GM23338 (cell line): ENCODE data around the gene VKORC1L1. TPM values are rescaled to one million over a fixed set of nuclear protein-coding genes. Genes with fewer than 3 reads are reported as not detected.

Experiments
- ATAC-seq: fragments of 200-7000 bp; cut with Tn5 transposase; 3 replicates; pipeline ENCODE4 v1.9.1; 2020
- DNase-seq: peaks from one replicate; pipeline ENCODE4 v3.0.0-alpha.2; 2015; ENCODE audit warnings: low spot score
- H2AFZ ChIP-seq: fragments of 200-600 bp; sonication (generic); 2 replicates; pipeline ENCODE4 v1.8.0; 2016; ENCODE audit warnings: antibody characterized with exemption, mild to moderate bottlenecking, moderate library complexity
- H3F3A ChIP-seq: fragments of 200-600 bp; sonication (generic); replicated peaks from 2 replicates; pipeline ENCODE4 v1.8.0; 2017; ENCODE audit warnings: antibody characterized with exemption, mixed run types, low read depth
- H3K27ac ChIP-seq: fragments of 200-600 bp; sonication (generic); 2 replicates; pipeline ENCODE4 v1.6.1; 2016; ENCODE audit warnings: low read depth
- H3K27me3 ChIP-seq: fragments of 200-600 bp; sonication (generic); 2 replicates; pipeline ENCODE4 v1.8.0; 2016; ENCODE audit warnings: mild to moderate bottlenecking, mixed run types, moderate library complexity; ENCODE audit not compliant: insufficient read depth
- H3K36me3 ChIP-seq: fragments of 200-600 bp; sonication (generic); 2 replicates; pipeline ENCODE4 v1.8.0; 2016; ENCODE audit warnings: mild to moderate bottlenecking; ENCODE audit not compliant: insufficient read depth
- H3K4me1 ChIP-seq: fragments of 200-600 bp; sonication (generic); 2 replicates; pipeline ENCODE4 v1.8.0; 2016; ENCODE audit warnings: mild to moderate bottlenecking, moderate library complexity; ENCODE audit not compliant: insufficient read depth
- H3K4me2 ChIP-seq: fragments of 200-600 bp; sonication (generic); 2 replicates; pipeline ENCODE4 v1.7.1; 2017; ENCODE audit warnings: mixed run types
- H3K4me3 ChIP-seq: fragments of 200-600 bp; sonication (generic); 2 replicates; pipeline ENCODE4 v1.6.1; 2016; ENCODE audit warnings: mixed run types
- H3K79me2 ChIP-seq: fragments of 200-600 bp; sonication (generic); replicated peaks from 2 replicates; pipeline ENCODE4 v1.8.0; 2017; ENCODE audit warnings: mild to moderate bottlenecking; ENCODE audit not compliant: insufficient read depth
- H3K9me2 ChIP-seq: fragments of 200-600 bp; sonication (generic); 2 replicates; pipeline ENCODE4 v1.8.0; 2017; ENCODE audit not compliant: insufficient read depth
- H4K20me1 ChIP-seq: fragments of 200-600 bp; sonication (generic); replicated peaks from 2 replicates; pipeline ENCODE4 v1.8.0; 2017; ENCODE audit warnings: mild to moderate bottlenecking; ENCODE audit not compliant: insufficient read depth
- H3K27ac Mint-ChIP-seq: 2 replicates; pipeline ENCODE4 v1.8.0; 2020; ENCODE audit warnings: inconsistent platforms, mild to moderate bottlenecking, moderate library complexity, mixed read lengths
- H3K27me3 Mint-ChIP-seq: 3 replicates; pipeline ENCODE4 v1.8.0; 2022; ENCODE audit warnings: low read depth, mild to moderate bottlenecking, moderate library complexity, mixed read lengths, inconsistent platforms; ENCODE audit not compliant: insufficient read depth, poor library complexity
- H3K36me3 Mint-ChIP-seq: 3 replicates; pipeline ENCODE4 v1.8.0; 2021; ENCODE audit warnings: low read depth, mild to moderate bottlenecking, inconsistent platforms, moderate library complexity, mixed read lengths
- H3K4me1 Mint-ChIP-seq: 3 replicates; pipeline ENCODE4 v1.8.0; 2020; ENCODE audit warnings: mild to moderate bottlenecking, inconsistent platforms, mixed read lengths
- H3K4me3 Mint-ChIP-seq: 3 replicates; pipeline ENCODE4 v1.8.0; 2021; ENCODE audit warnings: moderate library complexity, mild to moderate bottlenecking, inconsistent platforms, mixed read lengths
- H3K9me3 Mint-ChIP-seq: 3 replicates; pipeline ENCODE4 v1.8.0; 2020; ENCODE audit warnings: moderate library complexity, mild to moderate bottlenecking, inconsistent platforms, mixed read lengths
- CREB1 ChIP-seq: fragments of 250-450 bp; sonication (Bioruptor Pico); IDR thresholded peaks from 2 replicates; pipeline ENCODE4 v1.5.0; 2020; ENCODE audit warnings: low read depth, mild to moderate bottlenecking, moderate library complexity
- EZH2 ChIP-seq: fragments of 200-600 bp; sonication (generic); IDR thresholded peaks from one replicate; pipeline ENCODE4 v1.8.0; 2017; ENCODE audit warnings: antibody characterized with exemption, mild to moderate bottlenecking, low read depth; ENCODE audit not compliant: unreplicated experiment
- NANOG ChIP-seq: IDR thresholded peaks from 2 replicates; pipeline ENCODE4 v1.6.1; 2016; ENCODE audit warnings: antibody characterized with exemption, borderline replicate concordance
- POLR2AphosphoS5 ChIP-seq: IDR thresholded peaks from 2 replicates; pipeline ENCODE4 v1.6.1; 2016; ENCODE audit warnings: antibody characterized with exemption, low read depth
- STAT1 ChIP-seq: IDR thresholded peaks from one replicate; pipeline ENCODE4 v1.6.1; 2016; ENCODE audit warnings: antibody characterized with exemption; ENCODE audit not compliant: unreplicated experiment
- ZNF331 ChIP-seq: fragments of 250-450 bp; sonication (Bioruptor Pico); IDR thresholded peaks from 2 replicates; pipeline ENCODE4 v1.5.0; 2020; ENCODE audit warnings: low read depth, mild to moderate bottlenecking, moderate library complexity
- polyA plus RNA-seq: library from polyadenylated mRNA; unstranded; fragments of >200 nt; fragmentation: Nextera tagmentation; extraction: Ambion mirVana; gene quantifications from 2 replicates; pipeline ENCODE4 v1.2.1, GENCODE V29; 2016
- total RNA-seq: library from RNA; depleted of rRNA; stranded (reverse); fragments of >200 nt; shearing (Covaris generic); gene quantifications from 2 replicates; pipeline ENCODE4 v1.2.3, GENCODE V29; 2014
- TF ChIP-seq, protein P1 (sequence below): fragments of 250-450 bp; sonication (Bioruptor Pico); IDR thresholded peaks from 2 replicates; pipeline ENCODE4 v1.5.0; 2020; ENCODE audit warnings: mild to moderate bottlenecking, moderate library complexity

VKORC1L1 gene
- total and polyA plus RNA-seq, 2 experiments from 2014 or later: 21.5 to 30.3 TPM

DNA sequence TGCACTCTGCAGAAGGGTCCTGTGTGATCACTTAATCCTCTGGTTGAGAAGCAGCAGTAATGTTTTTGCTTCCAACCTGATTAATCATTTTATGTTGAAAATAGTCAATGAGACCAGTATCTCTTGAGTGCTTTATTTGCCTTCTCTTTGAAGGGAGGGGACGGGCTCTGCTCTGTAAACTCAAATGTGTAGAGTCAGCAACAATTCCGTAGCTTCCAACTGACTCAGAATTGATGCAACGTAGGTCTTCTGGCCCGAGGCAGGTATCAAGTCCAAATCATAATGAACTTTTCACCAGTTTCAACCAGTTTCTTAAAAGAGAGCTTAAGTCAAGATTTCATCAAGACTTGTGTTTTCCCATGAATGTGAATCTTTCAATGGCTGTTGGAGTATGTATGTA, 82.8 kb downstream of the VKORC1L1 start (continued):
- TF ChIP-seq, protein P1, sequence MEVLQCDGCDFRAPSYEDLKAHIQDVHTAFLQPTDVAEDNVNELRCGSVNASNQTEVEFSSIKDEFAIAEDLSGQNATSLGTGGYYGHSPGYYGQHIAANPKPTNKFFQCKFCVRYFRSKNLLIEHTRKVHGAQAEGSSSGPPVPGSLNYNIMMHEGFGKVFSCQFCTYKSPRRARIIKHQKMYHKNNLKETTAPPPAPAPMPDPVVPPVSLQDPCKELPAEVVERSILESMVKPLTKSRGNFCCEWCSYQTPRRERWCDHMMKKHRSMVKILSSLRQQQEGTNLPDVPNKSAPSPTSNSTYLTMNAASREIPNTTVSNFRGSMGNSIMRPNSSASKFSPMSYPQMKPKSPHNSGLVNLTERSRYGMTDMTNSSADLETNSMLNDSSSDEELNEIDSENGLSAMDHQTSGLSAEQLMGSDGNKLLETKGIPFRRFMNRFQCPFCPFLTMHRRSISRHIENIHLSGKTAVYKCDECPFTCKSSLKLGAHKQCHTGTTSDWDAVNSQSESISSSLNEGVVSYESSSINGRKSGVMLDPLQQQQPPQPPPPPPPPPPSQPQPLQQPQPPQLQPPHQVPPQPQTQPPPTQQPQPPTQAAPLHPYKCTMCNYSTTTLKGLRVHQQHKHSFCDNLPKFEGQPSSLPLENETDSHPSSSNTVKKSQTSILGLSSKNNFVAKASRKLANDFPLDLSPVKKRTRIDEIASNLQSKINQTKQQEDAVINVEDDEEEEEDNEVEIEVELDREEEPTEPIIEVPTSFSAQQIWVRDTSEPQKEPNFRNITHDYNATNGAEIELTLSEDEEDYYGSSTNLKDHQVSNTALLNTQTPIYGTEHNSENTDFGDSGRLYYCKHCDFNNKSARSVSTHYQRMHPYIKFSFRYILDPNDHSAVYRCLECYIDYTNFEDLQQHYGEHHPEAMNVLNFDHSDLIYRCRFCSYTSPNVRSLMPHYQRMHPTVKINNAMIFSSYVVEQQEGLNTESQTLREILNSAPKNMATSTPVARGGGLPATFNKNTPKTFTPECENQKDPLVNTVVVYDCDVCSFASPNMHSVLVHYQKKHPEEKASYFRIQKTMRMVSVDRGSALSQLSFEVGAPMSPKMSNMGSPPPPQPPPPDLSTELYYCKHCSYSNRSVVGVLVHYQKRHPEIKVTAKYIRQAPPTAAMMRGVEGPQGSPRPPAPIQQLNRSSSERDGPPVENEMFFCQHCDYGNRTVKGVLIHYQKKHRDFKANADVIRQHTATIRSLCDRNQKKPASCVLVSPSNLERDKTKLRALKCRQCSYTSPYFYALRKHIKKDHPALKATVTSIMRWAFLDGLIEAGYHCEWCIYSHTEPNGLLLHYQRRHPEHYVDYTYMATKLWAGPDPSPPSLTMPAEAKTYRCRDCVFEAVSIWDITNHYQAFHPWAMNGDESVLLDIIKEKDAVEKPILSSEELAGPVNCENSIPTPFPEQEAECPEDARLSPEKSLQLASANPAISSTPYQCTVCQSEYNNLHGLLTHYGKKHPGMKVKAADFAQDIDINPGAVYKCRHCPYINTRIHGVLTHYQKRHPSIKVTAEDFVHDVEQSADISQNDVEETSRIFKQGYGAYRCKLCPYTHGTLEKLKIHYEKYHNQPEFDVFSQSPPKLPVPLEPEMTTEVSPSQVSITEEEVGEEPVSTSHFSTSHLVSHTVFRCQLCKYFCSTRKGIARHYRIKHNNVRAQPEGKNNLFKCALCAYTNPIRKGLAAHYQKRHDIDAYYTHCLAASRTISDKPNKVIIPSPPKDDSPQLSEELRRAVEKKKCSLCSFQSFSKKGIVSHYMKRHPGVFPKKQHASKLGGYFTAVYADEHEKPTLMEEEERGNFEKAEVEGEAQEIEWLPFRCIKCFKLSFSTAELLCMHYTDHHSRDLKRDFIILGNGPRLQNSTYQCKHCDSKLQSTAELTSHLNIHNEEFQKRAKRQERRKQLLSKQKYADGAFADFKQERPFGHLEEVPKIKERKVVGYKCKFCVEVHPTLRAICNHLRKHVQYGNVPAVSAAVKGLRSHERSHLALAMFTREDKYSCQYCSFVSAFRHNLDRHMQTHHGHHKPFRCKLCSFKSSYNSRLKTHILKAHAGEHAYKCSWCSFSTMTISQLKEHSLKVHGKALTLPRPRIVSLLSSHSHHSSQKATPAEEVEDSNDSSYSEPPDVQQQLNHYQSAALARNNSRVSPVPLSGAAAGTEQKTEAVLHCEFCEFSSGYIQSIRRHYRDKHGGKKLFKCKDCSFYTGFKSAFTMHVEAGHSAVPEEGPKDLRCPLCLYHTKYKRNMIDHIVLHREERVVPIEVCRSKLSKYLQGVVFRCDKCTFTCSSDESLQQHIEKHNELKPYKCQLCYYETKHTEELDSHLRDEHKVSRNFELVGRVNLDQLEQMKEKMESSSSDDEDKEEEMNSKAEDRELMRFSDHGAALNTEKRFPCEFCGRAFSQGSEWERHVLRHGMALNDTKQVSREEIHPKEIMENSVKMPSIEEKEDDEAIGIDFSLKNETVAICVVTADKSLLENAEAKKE (CRISPR knock-in tag): no peak
- TF ChIP-seq STAT1 (no peak), EZH2 (no peak), CREB1 (CRISPR knock-in tag) (no peak), POLR2AphosphoS5 (no peak)

DNA sequence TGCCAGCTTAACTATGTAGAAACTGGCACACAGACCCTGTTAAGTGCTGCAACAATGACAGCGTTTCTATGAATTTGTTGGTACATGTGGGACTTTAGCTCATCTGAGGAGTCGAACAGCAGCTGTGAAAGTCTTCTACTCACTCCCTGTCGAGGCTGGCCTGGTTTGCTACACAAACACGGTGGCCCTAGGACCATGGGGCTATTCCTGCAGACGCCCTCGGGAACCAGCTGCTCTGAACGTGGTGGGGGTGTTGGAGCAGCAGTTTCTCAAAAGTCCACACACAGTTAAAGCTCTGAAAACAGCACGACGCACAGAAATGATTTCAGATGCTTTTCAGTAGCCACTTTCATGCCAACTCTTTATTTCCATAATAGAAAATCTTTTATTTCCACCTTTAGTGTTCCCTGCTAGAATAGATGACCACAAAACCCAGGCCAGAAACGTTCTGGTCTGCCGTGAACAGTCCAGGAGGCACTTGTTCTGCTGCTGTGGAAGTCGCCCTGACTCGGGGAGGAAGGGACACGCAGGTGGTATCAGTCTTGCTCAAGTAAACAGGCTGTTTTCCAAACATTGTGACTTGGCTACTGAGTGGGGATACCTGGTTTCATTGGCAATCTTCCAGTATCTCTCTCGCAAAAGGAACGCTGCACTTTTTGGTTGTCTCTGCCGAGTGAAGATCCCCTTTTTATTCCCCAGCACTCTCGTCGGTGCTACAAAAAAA, 87.6 kb downstream of the VKORC1L1 start:
- Histone ChIP-seq H3K9me2 (no peaks in the 10 kb centered on the region), H3K36me3 (peaks cover 26% of the 10 kb centered on the region)
- TF ChIP-seq ZNF331 (CRISPR knock-in tag) (no peak), NANOG (no peak), CREB1 (CRISPR knock-in tag) (no peak), POLR2AphosphoS5 (no peak)
- TF ChIP-seq, protein P1 (CRISPR knock-in tag): no peak

More for the DNA sequence above, 87.6 kb downstream of the VKORC1L1 start:
- no peak overlapping the region for H3K27ac ChIP-seq
- H3K4me3 Mint-ChIP-seq: no peak overlapping the region
- H3K4me3 ChIP-seq: no peak overlapping the region
- DNase-seq (no peak), ATAC-seq (no peak)
- H3F3A ChIP-seq: no peaks in the 10 kb centered on the region; the same call in 1 of the 2 replicates
- H3K4me1 Mint-ChIP-seq: no peaks in the 10 kb centered on the region
- peaks cover 67% of the 10 kb centered on the region for H3K36me3 Mint-ChIP-seq
- no peaks in the 10 kb centered on the region for H3K4me1 ChIP-seq
- H3K27me3 Mint-ChIP-seq: peaks cover 2% of the 10 kb centered on the region
- H3K27ac Mint-ChIP-seq: no peak overlapping the region
- H3K4me2 ChIP-seq: no peak overlapping the region
- no peaks in the 10 kb centered on the region; the same call in 2 of the 3 replicates for H3K9me3 Mint-ChIP-seq
- no peaks in the 10 kb centered on the region for H3K27me3 ChIP-seq
- H4K20me1 ChIP-seq: peaks cover 5% of the 10 kb centered on the region
- H2AFZ ChIP-seq: no peak overlapping the region
- H3K79me2 ChIP-seq: no peaks in the 10 kb centered on the region
